ENCODE data around the gene FOXA3.
A peak's percentile ranks its signal among the peaks of the same experiment; 100 is the strongest.

Gene FOXA3

DNA sequence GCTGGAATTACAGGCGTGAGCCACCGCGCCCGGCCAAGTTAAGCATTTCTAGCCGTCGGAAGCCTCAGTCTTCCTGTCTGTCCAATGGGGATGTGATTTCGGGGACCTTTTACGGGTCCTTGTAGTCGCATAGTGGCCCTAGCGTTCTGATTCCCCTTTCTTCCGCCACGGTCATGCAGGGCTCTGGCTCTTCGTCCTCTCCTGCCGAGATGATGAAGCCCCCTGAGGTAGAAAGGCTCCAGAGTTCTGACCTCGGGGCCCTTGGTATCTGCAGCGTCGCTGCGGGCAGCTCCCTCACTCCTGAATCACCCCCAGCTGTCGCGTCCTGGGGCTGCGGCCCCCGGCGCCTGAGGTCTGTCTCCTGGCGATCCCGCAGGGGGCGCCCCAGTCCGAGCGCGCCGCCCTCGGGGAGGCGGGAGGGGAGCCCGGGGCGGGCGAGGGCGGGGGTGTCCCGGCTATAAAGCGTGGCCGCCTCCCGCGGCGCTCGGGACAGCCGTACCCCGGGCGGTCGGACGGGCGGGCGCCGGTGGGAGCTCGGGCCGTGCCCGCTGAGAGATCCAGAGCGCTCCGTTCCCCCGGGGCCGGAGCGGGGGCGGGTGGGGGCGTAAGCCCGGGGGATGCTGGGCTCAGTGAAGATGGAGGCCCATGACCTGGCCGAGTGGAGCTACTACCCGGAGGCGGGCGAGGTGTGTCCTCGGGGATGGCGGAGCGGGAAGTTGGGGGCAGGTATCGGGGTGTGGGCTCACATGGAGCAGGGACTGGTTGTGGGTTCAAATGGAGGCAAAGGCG is at the start of gene FOXA3:
Gene FOXA3 (plus strand): TSS at position 487 of the 789 bp plus-strand sequence. CDS start 131 bp downstream, at position 618.
- peak in 3 of 4 experiments; percentile 19 to 27 (median 20) for DNase-seq

DNA sequence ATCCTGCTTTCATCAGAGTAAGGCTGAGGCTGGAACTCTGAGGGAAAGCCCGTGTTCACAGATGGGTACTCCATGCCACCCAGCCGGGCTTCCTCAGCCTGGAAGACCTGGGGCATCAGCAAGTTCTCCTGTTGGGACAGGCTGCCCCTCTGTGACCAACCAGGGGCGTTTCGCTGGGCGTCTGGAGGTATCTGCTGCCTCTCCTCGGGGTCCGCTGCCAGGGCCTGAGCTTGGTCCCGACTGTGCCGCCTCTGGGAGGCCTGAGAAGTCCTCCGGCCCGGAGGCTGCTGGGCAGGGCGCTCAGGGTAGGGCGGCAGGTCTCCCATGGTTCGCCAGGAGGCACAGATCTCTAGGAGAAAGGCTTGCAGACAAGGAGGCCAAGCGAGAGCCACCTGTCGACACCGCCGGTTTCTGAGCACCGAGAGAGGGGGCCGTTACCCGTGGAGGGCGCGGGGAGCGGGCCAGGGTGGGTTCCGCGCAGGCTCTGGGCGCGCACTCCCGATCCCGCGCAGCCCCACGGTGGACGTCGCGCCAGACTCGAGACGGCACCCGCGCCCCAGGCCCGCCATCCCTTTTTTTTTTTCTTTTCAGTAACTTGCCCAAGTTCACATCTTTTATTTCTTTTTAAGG is 49.2 kb upstream of the FOXA3 start, which contains the start of gene RSPH6A:
Gene RSPH6A (minus strand): TSS at position 458 of the 630 bp plus-strand sequence. CDS start 132 bp downstream, at position 326.
- DNase-seq, result no peak

DNA sequence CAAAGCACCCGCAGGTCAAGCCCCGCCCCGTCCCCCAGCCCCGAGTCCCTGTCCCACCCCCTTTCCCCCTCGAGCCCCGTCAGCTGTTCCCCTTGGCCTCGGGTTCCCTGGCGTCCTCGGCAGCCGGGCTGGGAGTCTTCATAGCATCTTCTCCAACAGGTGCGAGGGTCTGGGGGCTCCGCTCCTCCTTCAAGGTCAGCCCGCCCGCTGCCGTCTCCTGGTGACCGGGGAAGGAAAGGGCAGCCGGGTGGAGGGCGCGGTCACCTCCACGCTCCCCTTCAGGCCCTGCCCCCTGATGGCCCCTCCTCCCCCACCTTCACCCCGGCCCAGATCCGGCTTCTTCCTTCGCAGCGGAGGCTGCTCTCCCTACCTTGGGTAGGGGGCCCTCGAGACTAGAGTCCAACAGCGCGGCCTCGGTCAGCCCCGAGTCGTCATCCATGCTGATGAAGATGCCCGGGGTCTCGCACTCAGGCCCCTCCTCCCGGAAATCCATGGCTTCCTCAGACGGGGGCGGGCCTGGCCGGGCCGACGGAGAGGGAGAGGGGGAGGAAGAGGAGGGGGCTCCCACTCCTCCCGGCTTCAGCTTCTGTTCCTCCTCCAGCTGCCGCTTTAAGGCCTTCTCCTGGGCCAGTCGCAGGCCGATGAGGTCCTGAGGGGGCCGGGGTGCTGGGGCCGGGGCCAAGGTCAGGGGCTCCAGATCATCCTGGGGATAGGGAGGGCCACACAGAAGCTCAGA is 48.5 kb upstream of the FOXA3 start:
- DNase-seq, result no peak

DNA sequence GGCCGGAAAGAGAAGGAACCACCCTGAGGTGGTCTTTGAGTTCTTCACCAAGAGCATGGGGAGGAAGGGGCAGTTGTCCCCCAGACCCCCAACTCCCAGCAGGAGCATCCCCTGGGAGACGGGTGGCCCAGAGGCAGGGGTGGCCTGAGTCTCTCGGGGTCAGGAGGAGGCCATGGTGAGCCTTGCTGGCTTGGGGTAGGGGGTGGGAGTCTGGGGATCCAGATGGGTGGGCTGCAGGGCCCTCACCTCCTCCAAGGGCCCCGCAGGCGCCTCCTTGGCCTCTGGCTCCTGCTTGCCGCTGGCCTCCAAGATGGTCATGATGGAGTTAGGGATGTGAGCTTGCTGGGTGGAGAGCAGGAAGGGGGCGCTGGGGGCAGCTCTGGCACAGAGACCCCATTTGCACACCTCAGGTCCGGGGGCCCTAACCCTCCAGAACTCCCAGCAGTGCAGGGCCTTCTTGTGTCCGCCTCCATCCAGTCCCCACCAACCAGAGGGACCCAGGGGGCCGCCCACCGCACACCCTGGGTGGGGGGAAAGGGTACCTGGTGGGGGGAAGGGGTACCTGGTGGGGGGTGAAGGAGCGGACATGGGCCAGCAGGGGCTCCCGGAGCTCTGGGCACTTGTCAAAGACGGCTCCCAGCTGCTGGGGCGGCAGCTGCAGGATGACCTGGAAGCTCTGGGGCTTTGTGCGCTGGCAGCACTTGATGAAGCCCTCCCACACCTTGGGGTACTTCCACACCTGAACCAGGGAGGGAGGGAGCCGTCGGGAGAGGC is 47.7 kb upstream of the FOXA3 start:
- no peak for DNase-seq

DNA sequence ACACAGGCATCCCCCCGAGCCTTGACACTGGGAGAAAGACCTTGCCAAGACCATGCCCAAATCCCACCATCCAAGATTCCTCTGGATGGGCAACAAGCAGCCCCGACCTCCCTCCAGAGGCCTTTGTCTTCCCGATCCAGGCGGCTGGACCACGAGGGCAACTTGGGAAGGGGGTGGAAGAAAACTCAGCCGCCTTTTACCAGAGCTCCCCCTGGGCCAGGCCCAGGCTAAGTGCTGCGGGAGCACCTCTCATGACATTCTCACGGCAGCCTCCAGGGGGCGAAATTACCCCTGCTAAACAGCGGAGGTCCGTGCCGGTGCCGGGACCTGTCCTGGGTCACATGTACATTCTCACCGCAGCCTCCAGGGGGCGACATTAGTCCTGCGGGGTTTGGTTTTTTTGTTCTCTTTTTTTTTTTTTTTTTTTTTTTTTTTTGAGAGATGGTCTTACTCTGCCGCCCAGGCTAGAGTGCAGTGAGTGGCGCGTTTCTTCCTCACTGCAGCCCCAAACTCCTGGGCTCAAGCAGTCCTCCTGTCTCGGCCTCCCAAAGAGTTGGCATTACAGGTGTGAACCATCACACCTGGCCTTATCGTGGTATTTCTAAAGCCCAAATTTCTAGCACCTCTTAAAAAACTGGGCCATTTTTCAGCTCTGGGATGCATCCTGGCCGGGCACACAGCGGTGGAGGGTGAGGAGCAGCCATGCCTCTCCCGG is 47.0 kb upstream of the FOXA3 start:
- DNase-seq, result peak; percentile 89 to 98 (median 94)

DNA sequence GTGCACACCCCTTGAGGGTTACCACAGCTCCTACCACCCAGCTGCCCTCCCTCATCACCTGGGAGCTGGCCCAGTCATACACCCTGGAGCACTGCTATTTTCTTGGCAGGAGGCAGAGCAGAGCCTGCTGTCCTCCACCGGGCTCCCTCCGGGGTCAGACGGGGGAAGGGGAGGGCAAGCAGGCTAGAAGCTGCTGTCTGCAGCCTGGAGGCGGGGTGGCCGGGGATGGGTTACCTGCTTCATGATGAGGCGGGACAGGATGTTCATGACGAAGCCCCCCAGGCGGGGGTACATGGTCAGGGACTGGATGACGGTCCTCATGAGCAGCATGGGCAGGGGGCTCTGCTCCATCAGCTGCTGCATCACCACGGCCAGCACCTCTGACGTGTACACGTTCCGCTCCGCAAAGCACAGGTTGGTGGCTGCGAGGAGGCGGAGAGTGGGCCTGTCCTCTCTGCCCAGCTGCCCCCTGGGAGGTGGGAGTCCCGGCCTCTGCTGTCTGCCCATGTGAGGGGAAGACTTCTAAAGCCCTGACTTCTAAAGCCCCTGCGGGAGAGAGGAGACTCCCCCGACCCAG is 46.3 kb upstream of the FOXA3 start:
- no peak for DNase-seq

DNA sequence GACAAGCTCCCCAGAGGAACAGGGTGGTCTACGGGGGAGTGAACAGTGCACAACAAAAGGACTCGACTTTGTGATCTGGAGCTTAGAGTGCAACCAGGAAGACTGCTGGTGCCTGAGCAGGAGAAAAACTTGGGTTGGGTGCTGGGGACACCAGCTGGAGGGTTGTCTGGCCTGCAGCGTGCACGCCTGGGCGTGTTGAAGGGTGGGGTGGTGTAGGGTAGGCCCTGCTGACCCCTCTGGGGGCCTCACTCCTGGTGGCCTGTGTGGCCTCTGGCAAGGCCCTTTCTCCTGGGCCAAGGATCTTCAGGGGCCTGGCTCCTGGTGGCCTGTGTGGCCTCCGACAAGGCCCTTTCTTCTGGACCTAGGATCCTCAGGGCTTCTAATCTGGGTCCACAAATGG is 44.4 kb upstream of the FOXA3 start:
- no peak for DNase-seq

DNA sequence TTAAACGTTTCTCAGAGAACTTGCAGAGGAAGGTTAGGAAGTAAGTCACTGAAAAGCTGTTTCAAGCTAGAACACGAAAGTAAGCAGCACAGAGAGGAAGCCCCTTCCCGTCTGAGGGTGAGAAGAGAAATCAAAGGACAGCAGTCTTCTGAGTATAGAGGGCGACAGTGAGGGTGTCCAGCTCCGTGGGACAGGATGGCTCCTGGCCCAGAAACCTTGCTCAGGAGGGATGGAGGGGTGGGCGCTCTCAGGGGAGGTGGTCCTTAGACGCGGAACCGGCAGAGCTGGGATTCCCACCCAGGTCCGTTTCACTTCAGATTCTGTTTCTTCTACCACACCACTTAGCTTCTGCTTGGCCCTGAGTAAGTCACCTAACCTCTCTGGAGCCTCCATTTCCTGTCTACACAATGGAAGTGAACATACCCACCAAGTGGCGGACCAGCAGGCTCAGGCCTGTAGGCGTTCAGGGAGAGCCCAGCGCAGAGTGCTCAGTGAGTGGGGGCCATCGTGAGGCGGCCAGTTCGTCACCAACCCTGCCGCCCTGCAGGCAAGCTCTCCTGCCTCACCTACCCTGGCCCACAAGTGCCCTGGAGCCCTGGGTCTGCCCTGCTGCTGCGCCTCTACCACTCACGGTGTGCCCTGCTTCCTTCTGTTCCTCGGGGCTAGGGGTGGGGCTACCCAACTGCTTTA is 43.6 kb upstream of the FOXA3 start:
- no peak for DNase-seq

DNA sequence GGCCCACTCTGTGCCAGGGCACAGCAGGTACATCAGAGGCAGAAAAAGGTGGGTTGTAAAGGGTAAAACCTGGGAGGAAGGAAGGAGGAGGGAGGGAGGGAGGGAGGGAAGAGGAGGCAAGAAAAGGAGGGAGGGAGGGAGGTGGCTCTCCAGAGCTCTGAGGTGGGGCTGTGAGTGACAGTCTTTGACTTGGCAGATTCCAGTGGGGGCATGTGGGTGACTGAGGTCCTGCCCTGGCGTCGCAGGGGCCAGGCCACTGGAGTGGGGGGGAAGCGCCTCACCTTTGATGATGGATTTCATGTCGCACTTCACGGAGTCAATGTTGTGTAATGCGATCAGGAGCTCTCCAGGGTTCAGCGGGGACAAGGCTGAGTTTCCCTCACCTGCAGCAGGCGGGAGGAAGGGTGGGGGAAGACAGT is 43.0 kb upstream of the FOXA3 start:
- no peak for DNase-seq

DNA sequence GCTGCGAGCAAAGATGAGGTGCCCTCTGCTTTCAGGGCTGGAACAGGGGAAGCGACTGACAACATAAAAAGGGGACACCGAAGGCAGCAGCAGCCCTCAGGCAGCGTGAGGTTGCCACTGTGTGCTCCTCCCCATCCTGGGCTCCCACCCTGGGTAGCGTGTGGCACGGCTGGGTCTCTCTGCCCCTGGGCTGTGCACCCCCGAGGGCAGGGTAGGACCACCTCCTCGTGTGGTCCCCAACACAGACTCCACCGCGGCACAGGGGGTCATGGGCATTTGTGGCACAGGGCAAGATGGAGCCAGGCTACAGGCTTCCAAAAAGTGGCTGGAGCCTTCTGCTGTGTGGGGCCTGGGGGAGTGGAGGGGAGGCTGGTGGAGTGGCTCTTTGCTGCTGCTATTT is 42.6 kb upstream of the FOXA3 start:
- no peak for DNase-seq

DNA sequence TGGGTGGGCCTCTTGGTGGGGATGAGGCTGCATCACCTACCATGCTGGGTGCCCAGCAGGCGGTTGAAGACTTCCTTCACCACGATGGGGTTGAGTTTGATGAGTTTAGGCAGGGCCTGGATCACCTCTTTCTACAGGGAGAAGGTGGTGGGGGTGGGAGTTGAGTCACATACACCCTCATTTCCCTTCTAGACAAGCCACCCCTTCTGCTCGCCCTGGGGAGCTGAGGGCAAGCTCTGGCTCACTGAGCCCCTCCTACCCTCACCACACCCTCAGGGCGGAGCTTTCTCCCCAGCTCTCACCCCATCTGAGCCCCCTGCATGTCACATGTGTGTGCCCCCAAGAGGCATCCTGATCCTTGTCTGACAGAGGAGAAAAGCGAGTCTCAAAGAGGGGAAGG is 41.4 kb upstream of the FOXA3 start:
- DNase-seq, result no peak

DNA sequence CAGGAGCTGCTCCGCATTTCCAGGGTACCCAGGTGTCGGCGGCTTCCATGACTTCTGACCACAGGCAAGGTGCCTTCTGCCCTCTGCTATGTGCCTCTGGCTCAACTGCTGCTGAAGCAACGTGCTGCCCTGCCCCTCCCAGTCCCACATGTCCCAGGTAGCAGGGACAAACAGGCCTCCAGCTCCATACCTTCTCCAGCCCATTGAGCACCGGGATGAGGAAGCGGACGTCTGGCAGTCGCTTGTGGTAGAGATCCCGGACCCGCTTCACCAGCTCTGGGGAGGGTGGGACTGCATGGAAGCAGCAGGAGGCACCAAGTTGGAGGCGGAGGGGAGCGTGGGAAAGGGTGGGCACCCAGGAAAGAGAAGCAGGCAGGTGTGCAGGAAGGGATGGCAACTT is 40.9 kb upstream of the FOXA3 start:
- no peak for DNase-seq

DNA sequence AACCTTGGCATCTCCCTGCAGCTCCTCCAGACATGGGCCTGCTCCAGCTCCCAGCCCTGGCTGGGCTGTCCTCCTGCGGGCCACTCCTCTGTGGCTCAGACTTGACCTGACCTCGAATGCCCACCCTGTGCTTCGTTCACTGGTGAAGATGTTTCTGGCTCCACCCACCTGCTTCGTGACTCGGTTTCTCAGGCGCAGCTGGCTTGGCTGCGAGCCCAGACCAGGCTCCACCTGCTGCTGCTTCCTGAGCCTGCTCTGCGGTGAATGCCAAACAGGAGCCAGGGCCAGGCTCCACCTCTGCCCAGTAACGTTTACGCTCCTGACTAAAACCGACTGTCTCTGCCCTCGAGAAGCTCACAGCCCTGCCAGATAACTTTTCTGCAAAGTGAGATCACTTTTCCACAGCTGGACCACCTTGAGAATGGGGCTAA is 40.1 kb upstream of the FOXA3 start:
- DNase-seq, result no peak

DNA sequence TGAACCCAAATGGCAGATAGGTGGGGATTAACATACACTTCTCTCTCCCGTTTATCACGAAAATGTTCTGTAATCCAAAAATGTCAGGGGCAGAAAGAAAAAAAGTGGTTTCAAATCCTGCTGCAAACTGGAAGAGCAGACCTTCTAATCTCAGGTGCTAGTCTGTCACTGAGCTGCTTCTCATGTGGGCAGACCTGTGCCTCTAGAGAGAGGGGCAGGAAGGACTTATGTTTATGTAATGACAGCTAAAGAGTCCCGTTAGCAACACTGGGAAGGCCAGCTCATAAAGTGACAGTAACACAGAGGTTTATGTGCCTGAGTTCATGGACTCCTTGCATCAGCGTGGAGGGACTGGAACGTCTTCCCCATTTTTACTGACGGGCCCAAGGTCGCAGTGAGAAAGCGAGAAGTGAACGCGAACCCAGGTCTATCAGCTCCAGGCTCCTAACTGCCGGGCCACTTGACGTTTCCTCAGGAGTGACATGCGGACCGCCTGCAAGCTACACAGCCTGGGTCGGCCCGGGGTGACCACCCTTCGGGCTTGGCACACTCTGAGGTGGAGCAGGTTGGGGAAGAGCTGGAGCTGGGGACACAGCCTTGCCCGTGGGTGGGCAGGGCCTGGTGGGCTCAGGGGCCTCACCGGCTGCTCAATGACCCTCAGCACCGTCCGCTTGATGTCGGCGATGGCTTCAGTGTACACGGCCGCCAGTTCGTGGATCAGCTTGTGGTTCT is 39.4 kb upstream of the FOXA3 start:
- DNase-seq, result no peak

DNA sequence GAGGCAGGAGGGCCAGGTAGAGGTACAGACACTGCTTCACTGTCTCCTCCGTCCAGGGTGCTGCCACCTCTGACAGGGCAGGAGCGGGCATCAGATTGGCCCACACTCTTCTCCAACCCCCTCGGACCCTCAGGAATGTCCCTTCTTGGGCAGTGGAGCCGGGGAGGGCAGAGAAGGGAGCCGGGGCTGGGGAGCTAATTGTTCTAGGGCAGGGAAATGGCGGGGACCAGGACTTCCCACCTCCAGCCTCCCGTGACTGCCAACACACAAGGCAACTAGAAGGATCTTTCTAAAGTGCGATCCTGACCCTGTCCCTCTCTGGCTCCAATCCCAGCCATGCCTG is 38.9 kb upstream of the FOXA3 start:
- no peak for DNase-seq

DNA sequence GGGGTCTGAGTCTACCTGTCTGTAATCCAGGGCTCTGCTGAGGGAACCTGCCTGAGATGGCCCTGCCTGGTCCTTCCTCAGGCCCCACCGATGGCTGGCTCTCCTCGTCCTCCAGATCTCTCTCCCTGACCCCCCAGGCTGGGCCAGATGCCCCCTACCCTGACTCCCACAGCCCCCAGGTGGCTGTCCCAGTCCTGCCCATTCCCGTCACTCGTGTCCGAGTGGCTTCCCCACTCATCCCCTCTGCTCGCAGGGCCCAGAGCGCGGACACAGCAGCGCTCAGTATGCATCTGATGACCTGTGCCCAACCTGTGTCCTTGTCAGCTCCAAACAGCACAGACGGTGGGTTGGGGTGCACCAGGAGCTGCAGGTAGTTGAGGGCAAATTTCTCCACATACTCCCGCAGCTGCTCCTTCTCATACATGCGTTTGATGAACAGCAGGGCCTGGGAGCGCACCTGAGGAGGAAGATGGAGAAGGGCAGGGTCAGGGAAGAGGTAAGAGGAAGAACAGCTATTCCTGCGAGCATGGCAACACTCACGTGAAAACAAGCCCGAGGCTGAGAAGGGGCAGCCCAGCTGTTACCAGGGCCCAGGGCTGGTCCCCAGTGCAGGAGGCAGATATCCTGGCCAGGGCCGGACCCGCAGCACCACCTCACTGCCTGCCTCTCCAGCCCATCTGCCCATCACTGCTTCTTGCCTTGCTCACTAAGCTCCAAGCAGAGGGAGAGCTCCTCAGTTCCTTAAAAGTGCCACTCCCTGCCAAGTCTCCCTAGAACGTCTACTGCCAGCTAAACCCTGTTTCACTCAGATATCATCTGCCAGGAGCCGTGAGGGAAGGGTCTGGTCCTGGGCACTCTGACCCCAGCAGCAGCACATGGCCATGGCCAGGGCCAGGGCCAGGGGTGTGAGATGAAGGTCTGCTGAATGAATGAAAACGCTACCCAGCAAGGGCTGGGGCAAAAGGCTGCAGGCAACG is 37.9 kb upstream of the FOXA3 start:
- DNase-seq, result no peak

DNA sequence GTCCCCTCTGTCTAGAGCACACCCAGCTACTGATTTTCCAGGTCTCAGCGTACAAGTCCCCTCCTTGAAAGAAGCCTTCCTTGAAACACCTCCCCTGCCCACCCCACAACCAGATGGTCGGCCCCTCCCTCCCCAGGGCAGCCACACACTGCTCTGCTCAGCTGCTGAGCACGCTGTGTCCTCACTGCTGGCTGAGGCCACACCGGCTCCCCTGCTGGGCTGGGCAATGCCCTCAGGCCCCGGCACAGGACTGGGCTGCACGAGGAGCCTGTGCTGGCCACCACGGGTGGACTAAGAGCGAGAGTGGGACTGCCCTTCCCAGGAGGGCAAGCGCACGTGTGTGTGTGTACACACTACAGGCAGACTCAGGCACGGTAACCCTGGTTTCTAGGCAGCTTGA is 37.2 kb upstream of the FOXA3 start:
- no peak for DNase-seq

DNA sequence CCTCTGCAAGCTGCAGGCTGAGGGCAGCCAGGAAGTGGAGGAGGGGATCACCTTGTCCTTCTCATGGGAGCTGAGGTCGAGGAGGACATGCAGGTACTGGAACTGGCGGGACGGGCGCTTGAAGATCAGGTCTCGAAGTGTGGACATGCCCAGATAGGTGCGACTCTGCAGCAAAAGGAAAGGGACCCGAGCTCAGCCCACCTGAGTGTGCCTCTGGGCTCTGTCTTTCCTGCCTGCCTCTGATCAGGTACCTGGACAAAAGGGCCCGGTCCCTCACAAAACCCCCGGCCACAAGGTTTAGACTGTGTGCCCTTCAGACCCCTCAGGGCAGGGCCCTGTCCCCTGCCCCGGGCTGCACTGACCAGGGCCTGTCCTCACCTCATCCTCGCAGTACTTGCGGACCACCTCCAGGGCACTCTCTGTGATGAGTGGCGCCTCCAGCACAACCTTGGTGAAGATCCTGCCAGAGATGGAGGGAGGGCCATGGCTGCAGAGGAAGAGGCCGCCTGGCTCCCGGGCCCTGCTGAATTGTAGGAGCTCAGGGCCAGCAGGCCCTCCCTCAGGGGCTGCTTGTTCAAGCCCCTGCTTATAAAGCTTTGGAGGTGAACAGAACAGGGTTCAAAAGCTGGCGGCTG is 36.5 kb upstream of the FOXA3 start:
- no peak for DNase-seq

DNA sequence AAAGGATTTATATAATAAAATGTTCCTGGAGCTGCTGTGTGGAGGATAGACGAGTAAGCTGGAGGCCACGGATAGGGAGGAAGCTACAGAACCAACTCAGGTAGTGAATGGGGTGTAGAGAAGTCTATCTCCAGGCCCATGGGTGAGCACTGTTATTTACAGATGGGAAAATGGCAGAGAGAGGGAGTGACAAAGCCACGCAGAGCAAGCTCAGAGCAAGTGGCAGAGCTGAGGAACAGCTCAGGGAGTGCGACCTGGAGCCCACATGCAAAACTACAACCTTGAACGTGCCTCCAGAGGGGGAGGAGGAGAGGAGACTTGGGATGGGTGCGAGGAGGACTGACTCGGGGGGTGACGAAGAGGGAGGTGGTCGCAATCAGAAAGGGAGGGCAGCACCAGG is 35.6 kb upstream of the FOXA3 start:
- no peak for DNase-seq
